CD4-positive, alpha-beta T cell treated with Interleukin-6 at 100 ng/mL for 8 hours (primary cell): ENCODE data around the gene BCAS1.

Experiments used
- DNase-seq: peaks from one replicate; pipeline ENCODE4 v3.0.0-alpha.2; 2020; ENCODE audit warnings: mixed read lengths, low spot score

The BCAS1 gene

DNA sequence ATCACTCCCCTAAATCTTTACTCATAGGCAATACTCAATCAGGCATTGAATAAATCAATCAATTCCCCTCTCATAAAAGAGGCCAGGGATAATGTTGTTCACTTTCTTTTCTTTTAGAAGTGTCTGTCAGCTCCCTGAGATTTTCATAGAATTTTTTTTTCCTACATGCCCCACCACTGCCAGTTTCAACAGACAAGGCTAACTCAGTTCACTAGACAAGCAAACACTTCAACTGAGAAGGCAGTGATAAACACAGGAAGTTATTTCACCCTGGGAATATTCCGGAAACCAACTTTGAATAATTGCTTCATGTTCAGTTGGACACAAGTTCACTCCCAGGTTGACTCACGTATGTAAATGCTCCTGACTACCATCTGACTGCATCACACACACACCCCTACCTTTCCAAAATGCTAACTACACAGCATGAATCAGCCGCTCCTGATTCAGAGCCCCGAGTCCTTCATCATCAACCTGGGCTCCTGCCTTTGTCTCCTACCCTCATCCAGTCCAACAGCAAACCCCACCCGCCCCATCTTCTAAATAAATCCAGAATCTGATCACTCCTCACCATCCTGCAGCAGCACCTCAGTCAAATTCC lies 143.9 kb downstream of the BCAS1 start:
- DNase-seq = no peak

DNA sequence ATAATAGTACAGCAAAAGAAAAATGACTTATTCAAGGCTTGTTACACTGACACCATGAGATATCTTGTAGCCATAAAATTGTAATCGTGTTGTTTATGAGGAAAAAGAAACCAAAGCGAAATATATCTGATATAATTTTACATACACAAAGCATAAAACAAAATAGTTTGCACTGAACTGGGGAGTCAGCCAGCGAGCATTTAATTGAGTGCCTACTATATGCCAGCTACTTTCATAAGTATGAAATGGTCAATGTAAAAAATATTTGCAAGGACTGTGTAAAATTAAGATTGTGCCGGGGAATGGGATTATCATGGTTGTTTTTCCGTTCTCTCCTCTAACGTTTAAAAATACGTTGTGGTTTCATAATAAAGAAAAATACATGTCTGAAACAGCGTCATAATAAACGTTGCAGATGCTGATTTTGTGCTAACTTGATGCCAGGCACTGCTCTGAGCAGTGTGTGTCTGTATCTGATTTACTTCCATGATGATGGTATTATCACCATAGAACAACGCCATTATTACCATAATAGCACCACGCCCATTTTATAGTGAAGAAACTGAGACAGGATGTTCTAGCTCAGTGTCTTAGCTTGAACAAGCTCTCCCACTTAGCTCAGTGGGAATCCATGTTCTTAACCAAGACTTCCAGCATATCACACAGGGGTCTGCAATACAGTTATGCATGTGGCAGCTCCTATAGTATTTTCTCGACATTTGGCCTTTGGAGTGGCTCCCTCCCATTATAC lies 144.6 kb downstream of the BCAS1 start:
- DNase-seq = no peak

DNA sequence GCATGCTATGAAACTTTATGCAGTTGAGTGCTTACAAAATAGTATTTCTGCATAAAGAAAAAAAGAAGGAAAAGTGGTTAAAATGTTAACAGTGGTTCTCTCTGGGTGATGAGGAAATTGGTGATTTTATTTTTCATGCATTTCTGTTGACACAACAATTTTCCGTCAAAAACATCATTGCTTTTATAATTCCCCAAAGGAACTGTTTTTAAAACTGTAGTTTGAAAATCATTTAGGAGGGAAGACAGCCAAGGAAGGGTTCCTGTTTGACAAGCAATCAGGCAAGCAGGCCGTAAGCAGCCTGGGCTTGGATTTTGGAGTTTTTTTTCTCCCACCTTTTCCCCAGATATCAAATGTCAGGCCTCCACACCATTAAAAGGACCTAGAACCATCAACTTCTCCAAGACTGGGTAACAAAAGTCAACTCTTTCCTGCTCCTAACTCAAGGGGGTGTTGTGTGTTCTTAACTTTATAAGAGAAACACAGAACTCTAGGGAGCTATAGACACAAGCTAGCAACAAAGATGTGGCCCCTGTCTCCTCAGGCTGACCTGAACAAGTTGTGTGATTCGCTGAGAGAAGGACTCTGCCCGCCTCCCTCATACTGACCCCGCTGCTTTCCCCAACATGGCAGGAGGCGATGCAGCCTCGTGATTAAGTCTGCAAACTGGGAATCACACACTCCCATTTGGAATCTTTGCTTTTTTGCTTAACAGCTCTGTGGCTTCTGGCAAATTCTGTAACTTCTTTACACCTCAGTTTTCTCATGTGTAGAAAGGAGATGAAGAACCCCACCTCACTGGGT lies 146.6 kb downstream of the BCAS1 start:
- DNase-seq = no peak

GRCh38 chr20:53922901-53923314 lies 147.5 kb downstream of the BCAS1 start:
- DNase-seq = no peak

GRCh38 chr20:53921443-53921973 lies 148.9 kb downstream of the BCAS1 start:
- no peak for DNase-seq

GRCh38 chr20:53920647-53921245 lies 149.6 kb downstream of the BCAS1 start:
- no peak for DNase-seq

- DNase-seq = no peak
Observed at GRCh38 chr20:53919886-53920285, 150.5 kb downstream of the BCAS1 start.

GRCh38 chr20:53918949-53919361 lies 151.4 kb downstream of the BCAS1 start:
- DNase-seq = no peak

DNA sequence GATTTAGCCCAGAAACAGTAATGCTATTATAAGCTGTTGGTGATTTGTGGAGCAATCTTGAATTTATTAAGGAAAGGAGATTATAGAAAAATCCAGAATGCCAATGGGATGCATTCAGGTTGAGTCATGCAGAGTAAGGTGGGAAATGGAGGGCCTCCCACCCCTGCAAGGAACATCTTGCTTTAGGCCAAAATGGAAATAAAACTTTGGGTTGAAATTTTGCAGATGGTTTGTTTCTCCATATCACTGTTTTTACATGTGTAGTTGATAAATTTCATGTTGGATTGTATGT lies 152.4 kb downstream of the BCAS1 start:
- DNase-seq = no peak

- DNase-seq = no peak
Observed at GRCh38 chr20:53917145-53918019, 153.0 kb downstream of the BCAS1 start.

- no peak for DNase-seq
Observed at GRCh38 chr20:53916173-53916512, 154.3 kb downstream of the BCAS1 start.

DNA sequence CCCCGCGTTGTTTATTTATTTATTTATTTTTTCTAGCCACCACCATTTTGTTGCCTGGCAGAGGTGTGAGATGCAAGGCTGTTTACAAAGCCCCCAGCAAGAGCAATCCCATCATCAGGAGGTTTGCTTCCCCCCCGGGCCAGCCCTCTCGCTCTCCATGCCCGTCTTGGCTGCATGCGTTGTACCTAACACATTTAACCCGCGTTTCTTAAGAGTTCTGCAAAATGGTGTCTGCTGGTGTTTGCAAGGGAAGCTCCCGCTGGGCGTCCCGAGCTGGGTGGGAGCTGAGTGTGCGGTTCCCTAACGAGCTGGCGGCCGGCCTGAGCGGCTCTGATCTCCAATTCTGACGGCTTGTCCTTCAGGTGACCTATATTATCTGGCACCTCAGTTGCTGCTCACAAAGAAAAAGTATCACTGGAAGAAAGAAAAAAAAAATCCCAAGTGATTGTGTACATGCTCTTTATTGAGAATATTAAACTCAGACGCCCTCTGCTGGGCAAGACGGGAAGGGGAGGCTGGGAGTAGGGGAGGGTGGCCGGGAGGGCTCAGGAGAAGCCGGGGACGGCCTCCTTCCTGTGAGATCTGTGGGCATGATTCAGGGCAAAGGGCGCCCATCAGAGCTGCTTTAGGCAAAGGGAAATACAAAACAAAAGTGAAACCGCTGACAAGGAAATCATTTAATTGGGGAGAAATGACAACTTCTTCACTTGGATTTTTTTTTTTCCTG lies 154.8 kb downstream of the BCAS1 start:
- DNase-seq = peak; percentile 94

DNA sequence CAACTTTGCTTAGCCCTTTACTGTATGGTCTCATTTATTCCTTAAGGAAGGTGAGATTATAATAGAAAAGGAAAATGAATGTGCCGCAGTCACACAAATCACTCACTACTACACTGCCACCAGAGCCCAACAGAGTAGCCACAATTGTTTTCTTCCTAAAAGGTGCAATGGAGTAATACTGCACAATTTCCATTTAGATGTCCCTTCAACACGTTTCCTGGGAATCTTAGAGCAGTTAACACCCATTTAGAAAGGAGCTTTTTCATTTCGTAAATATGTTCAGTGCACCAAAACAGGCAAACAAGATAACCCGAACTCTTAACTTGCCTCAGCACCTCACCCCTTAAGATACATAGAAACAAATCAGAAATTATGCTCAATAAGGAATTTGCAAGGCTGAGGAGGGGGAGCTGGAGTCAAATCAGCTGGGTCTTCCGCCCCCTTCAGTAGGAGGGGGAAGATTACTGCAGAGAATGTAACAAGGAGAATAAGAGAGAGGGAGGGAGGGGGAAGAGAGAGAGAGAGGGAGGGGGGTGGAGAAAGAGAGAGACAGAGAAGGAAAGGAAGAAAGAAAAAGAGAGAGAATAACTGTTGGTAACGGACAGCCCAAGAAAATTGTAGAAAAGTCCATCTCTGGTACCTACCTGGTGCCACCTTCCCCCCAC lies 155.5 kb downstream of the BCAS1 start:
- no peak for DNase-seq

DNA sequence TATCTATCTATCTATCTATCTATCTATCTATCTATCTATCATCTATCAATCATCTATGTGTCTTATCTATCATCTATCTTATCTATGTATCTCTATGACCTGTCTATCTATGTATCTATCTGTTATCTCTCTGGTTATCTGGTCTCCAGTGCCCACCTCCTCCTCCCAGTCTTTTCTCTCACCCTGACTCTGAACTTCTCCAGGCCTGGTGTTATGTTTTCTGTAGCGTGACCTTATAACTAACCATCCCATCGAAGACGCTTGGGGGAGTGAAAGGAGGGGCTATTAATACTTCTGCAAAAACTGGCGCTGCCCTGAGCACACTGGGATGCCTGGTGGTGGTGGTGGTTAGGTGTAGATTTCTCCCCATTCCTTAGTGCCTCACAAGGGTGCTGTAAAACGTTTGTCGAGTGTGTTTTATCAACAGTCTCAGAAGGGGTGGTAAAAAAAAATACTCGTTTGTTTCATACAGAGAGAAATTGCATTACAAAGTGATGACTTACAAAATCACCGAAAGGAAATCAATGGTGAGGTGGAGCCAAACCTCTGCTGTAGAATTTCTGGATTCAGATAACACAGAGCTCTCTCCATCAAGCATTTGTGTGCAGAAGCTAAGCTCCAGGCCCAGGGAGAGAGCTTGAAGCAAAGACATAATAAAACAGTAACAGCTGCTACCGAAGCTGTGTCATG lies 156.2 kb downstream of the BCAS1 start:
- DNase-seq = no peak

DNA sequence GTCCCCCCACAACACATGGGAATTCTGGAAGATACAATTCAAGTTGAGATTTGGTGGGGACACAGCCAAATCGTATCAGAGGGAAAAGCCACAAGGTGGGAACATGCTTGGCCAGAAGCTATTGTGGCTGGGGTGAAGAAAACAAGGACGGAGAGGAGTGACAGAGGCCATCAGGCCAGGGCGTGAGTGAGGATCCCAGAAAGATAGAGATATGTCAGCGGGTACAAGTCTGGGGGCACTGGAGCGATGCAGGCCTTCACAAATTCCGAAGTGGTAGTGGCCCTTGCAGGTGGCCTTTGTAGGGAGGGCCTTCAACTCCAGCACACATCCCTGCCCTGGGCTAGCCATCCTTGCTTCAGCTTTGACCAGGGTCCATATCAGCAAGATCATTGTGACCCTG lies 159.1 kb downstream of the BCAS1 start:
- no peak for DNase-seq

DNA sequence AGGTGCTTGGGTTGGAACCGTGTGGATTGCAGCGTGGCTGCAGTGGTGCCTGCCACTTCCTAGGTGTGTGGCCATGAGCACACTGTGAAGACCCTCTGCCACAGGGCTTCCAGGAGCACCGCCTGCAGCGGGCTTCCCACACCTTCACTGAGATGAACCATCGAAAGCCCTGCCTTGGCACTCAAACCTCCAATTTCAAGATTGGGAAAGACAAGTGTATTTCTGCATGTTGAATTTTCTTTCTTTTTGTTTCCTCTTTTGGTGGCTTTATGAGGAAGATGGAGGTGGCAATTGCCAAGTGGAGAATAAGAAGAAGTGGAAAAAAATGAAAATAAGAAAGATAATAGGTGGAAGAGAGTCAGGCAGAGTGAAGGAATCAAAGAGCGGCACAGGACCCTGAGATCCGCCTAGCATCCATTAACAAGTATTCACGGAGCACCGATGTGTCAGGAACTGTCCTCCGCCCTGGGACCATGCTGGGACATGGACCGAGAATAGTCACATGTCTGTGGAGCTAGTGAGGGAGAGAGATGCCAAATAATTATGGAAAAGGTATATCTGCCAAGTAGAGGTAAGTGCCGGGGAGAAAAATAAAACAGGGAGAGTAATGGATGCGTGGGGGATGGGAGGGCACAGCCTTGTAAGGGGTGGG lies 159.9 kb downstream of the BCAS1 start:
- DNase-seq = no peak

- DNase-seq = no peak
Observed at GRCh38 chr20:53907968-53908751, 162.2 kb downstream of the BCAS1 start.

DNA sequence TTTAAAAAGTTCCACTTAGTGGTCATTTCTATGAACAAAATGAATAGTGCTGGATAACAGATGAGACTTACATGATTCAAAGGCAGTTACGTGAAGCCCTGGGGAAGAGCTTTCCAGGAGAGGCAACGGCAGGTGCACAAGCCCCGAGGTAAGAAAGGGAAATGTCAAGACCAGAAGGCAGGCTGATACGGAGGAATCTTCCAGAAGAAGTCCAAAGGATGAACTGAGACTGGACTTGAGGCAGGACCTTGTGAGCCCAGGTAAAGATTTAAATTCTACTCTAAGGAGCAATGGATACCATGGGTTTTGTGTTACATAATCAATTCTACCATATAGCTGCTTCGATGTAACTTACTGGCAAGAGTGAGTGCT lies 164.6 kb downstream of the BCAS1 start:
- no peak for DNase-seq
